Limb (tissue), 2 donors: ENCODE data around the gene TMEM205.
"Not testable (repeated sequence)": the region's sequence is repeated elsewhere in the genome, so short reads cannot be mapped to it uniquely, and the experiment has no call there.

ENCODE experiments used
- DNase-seq, 2 donors: peaks; one replicate each; pipeline ENCODE4 v3.0.0-alpha.2; 2016; ENCODE audit errors: extremely low spot score in 2 of 2

TMEM205 gene

DNA sequence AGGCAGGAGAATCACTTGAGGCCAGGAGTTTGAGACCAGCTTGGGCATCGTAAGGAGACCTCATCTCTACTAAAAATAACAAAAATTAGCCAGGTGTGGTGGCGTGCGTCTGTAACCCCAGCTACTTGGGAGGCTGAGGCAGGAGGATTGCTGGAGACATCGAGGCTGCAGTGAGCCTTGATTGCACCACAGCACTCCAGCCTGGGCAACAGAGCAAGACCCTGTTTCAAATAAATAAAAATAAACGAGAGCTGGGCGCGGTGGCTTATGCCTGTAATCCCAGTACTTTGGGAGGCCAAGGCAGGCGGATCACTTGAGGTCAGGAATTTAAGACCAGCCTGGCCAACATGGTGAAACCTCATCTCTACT lies 6.0 kb downstream of the TMEM205 start:
- not testable (repeated sequence) for DNase-seq

- peak; percentile 93 to 96 for DNase-seq
Observed at GRCh38 chr19:11339254-11340098, 6.6 kb downstream of the TMEM205 start, which contains the start of gene RAB3D. TSS of gene RAB3D (minus strand) at chr19:11339657. CDS start at chr19:11337399, 2,258 bp downstream.

GRCh38 chr19:11338569-11339253 lies 7.4 kb downstream of the TMEM205 start:
- peak in 1 of 2 donors; percentile 31 for DNase-seq

DNA sequence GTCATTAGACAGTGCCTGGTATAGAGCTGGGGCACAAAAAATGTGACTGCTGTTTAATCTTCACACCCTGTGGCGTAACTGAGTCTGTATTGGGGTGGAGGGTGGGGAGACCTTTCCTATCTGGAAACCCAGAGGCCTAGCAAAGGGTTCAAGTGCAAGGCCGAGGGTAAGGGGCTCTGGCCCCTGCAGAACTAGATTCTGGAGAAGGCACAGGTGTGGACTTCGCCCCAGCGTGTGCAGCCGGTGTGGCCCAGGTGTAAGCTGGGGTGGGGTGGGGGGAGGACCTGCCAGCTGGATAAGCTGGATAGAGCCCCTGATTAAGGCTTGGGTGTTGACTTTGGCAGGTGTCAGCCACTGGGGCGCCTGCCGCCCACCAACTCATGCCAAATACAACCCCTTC lies 7.9 kb downstream of the TMEM205 start:
- peak in 1 of 2 donors; percentile 30 for DNase-seq

GRCh38 chr19:11337080-11337479 lies 9.0 kb downstream of the TMEM205 start:
- DNase-seq = no peak

DNA sequence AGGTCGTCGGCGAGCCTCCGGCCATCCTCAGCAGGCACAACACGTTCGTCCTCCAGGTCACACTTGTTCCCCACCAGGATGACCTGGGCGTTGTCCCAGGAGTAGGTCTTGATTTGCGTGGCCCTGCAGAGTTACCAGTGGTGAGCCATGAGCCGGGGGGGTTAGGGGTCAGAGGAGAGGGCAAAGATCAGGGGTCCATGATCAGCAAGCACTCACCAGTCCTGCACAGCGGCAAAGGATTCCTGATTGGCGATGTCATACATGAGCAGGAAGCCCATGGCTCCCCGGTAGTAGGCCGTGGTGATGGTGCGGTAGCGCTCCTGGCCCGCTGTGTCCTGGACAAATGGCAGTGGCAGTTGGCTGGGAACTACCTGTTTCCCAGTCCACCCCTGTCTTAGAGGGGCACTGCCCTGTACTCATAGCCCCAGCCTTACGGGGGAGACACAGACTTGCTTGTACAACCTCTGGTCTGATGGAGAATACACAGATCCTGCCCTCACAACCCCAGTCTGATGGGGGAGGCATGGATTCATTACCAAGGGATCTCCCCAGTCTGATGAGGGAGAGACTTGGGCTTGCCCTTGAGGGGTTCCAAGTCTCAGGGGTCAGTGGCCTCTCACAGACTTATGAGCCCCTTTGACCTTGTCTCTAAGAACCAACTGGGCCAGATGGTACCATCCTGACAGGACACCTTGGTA lies 10.5 kb downstream of the TMEM205 start:
- DNase-seq = no peak

- not testable (repeated sequence) for DNase-seq
Observed at GRCh38 chr19:11333838-11334237, 12.2 kb downstream of the TMEM205 start.

DNA sequence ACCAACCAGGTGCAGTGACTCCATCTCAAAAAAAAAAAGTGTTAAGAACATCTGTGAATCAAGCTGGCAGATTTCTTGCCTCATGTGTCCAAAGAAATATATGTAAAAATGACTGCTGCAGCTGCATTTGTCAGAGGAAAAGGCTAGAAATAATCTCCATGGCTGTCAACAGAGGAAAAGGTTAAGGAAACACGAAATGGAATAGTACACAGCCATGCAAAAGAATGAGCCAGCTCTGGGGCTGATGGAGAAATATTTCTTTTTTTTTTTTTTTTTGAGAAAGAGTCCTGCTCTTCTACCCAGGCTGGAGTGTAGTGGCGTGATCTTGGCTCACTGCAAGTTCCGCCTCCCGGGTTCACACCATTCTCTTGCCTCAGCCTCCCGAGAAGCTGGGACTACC lies 13.2 kb downstream of the TMEM205 start:
- DNase-seq = no peak

DNA sequence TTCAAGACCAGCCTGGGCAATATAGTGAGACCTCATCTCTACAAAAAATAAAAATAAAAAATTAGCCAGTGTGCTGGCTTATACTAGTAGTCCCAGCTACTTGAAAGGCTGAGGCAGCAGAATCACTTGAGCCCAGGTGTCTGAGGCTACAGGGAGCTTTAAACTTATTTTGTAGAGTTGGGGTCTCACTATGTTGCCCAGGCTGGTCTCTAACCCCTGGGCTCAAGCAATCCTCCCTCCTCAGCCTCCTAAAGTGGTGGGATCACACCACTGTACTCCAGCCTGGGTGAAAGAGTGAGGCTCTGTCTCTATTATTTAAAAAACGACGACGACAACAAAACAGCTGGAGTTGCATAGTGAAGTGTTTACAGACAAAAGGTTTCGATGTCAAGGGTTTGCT lies 14.6 kb downstream of the TMEM205 start:
- no peak for DNase-seq

- no peak for DNase-seq
Observed at GRCh38 chr19:11330127-11330526, 15.9 kb downstream of the TMEM205 start.

GRCh38 chr19:11325544-11325943 lies 20.5 kb downstream of the TMEM205 start:
- DNase-seq = no peak

DNA sequence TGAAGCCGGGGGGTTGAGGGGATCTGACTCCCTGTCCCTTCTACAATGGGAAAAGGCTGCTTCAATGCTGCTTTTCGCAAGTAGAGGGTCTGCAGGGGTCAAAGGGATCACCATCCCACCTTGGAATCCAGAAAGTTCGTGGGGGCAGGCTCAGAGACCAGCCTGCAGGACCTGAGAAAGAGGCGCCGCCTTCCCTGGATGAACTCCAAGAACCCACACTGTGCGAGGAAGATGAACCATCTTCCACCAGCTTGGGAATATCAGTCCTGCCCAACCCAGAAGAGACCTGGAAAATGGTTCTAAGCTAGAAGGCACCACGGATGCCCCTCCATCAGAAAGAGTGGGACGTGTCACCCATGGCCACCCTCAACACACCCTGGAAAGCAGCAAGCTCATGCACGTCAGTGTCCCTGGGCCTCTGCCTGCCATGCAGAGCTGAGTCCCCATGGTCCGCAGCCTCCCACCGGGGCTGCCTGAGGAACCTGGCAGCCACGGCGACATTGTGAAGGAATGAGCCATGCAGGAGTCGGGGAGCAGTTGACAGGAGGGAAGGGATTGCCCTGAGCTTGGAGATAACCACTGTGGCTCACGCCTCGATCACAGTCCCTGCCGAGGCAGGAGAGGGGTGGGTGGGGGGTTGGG lies 21.2 kb downstream of the TMEM205 start:
- DNase-seq = no peak

DNA sequence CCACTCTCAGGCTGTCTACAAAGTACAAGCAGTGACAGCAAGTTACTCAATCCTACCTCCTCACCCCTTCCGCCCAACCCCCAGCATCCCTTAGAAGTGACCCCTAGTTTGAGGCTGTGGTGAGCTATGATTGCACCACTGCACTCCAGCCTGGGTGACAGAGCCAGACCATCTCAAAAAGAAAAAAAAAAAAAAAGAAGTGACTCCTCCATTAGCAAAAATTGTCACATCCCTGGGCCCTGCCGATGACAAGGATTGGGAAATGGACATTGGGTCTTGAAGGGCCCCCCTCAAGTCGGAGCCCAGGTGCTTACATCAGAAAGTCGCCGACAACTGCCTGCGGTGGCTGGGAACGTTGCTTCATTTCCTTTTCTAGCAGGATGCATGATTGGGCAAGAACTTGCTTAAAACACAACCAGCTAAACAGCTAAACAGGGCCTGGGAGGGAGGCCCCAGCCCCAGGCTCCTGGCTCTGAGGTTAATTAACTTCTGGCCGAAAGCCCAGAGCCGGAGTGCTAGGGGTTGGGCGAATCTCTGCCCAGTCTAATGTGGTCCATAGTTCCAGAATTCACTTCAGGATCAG lies 21.9 kb downstream of the TMEM205 start:
- DNase-seq = peak; percentile 38 to 64

DNA sequence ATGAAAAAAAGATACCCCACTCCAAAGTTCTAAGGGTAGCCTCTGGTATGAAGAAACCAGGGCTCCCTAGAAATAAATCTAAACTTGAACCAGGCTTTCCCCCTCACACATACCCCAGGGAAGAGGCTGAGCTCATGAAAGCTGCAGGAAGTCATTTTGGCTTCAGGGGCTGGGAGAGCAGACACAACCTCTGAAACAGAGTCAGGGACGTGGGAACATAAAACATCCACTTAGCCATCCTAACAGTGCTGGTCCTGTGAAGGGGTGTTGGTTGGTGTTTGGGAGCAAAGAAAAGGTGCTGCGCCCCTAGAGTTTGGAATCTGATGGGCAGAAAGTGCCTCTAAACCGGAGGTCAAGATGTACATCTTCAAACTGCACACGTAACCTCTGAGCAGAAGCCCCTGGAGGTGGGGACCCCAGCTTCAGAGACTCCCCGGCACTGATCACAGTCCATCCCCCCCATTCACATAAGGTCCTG lies 22.4 kb downstream of the TMEM205 start:
- no peak for DNase-seq

- no peak for DNase-seq
Observed at GRCh38 chr19:11322269-11323024, 23.6 kb downstream of the TMEM205 start.

DNA sequence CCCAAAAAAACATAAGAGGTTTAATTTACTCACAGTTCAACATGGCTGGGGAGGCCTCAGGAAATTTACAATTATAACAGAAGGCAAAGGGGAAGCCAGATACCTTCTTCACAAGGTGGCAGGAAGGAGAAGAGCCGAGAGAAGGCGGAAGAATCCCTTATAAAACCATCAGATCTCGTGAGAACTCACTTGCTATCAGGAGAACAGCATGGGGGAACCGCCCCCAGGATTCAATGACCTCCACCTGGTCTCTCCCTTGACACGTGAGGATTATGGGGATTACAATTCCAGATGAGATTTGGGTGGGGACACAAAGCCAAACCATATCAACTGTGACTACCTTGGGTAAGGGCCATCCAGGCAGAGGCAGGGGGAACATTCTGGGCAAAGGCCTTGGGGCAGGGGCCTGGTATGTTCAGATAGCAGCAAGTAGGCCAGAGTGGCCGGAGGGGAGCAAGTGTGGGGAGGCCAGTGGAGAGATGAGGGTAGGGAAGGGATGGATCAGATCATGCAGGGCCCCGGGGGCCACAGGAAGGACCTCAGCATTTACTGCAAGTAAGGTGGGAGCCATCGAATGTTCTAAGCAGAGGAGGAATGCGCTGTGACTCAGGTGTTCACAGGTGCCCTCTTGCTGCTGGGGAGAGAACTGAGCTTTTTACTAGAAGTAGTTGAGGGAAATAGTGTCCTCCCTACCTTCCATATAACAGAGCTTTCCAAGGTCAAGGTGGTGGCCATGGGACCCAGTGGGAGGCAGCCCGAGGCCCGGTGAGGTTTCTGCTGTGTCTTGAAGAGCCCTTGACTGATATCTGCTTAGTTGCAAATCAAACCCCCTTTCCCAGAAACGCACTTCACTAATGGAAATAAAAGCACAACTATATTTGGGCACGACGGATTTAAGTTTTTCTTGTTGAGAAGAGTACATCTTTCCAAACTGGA lies 24.6 kb downstream of the TMEM205 start:
- no peak for DNase-seq

DNA sequence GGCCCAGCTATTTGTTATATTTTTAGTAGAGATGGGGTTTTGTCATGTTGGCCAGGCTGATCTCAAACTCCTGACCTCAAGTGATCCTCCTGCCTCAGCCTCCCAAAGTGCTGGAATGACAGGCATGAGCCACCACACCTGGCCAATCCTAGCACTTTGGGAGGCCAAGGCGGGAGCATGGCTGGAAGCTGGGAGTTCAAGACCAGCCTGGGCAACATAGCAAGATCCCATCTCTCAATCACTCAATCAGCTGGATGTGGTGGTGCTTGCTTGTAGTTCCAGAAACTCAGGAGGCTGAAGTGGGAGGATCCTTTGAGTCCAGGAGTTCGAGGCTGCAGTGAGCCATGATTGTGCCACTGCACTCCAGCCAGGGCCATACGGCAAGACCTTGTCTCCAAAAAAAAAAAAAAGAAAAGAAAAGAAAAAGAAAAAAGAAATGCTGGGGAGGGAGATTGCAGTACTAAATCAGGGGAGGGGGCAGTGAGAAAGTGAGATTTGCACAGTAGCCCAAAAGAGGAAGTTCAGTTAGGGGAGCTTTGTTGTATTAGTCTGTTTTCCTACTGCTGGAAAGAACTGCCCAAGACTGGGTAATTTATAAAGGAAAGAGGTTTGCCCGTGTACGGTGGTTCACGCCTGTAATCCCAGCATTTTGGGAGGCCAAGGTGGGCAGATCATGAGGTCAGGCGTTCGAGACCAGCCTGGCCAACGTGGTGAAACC lies 25.6 kb downstream of the TMEM205 start:
- DNase-seq = not testable (repeated sequence)

DNA sequence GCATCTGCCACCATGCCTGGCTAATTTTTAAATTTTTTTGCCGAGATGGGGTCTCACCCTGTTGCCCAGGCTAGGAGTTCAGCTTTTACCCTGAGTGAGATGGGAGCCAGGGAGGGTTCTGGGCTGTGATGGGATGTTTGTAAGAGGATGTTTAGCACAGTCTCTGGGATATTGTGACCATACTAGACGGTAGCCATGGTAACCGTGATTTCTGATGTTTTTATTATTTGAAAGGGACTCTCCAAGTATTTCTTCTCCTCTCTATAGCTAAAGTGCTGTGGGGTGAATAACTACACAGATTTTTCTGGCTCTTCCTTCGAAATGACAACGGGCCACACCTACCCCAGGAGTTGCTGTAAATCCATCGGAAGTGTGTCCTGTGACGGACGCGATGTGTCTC lies 39.7 kb downstream of the TMEM205 start:
- no peak for DNase-seq

DNA sequence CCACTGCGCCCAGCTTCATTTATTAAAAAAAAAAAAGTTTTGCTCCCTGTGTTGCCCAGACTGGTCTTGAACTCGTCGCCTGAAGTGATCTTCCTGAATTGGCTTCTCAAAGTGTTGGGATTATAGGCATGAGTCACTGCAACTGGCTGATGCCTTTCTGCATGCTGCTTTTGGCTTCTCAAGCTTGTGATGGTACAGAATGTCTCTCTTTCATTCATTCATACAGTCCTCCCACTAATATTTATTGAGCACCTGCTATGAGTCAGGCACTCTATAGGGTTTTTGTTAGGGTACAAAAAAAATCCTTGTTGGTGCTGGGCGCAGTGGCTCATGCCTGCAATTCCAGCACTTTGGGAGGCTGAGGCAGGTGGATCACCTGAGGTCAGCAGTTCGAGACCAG lies 41.1 kb downstream of the TMEM205 start:
- no peak for DNase-seq
